Measurements from ENCODE around the gene TSPO.

Gene TSPO

GRCh38 chr22:43128116-43128515, 23.2 kb upstream of the TSPO start:
- Histone ChIP-seq H3K36me3 (ENCODE audit: control insufficient read depth, insufficient read depth, low read length) (no peaks in the 10 kb centered on the region), H3K27ac (ENCODE audit: low read depth, low read length) (no peak overlapping the region), H3K23ac (ENCODE audit: low read length) (no peak overlapping the region), H2BK15ac (replicated peaks; ENCODE audit: low read depth) (no peak overlapping the region), H3K18ac (ENCODE audit: low read length) (no peak overlapping the region), H3K4me1 (ENCODE audit: control insufficient read depth, low read depth, low read length) (no peaks in the 10 kb centered on the region), H4K8ac (ENCODE audit: low read depth, low read length) (no peak overlapping the region), H2BK120ac (ENCODE audit: low read depth, low read length) (no peak overlapping the region), H3K9ac (ENCODE audit: low read length) (no peak overlapping the region), H4K5ac (ENCODE audit: low read length) (no peak overlapping the region), H3K4ac (ENCODE audit: low read depth, low read length) (no peak overlapping the region), H3K79me1 (ENCODE audit: low read length) (no peaks in the 10 kb centered on the region), H3K4me2 (ENCODE audit: low read length) (no peak overlapping the region), H3K27me3 (ENCODE audit: insufficient read depth, low read length, poor library complexity) (no peaks in the 10 kb centered on the region), H3K79me2 (ENCODE audit: control insufficient read depth, insufficient read depth, low read length) (no peaks in the 10 kb centered on the region), H2BK5ac (ENCODE audit: low read length) (no peak overlapping the region), H2AK5ac (ENCODE audit: low read length) (no peak overlapping the region), H3K56ac (ENCODE audit: low read length) (no peak overlapping the region), H3K4me3 (ENCODE audit: low read length) (no peak overlapping the region)
- no CpG with 5 or more reads among the region's 13 CpGs for WGBS (ENCODE audit: extremely low coverage, insufficient coverage, low lambda C conversion rate)
- no peak for DNase-seq

GRCh38 chr22:43128928-43129424, 22.4 kb upstream of the TSPO start:
- DNase-seq: no peak
- Histone ChIP-seq H3K36me3 (ENCODE audit: control insufficient read depth, insufficient read depth, low read length) (no peaks in the 10 kb centered on the region), H3K79me1 (ENCODE audit: low read length) (no peaks in the 10 kb centered on the region), H3K23ac (ENCODE audit: low read length) (no peak overlapping the region), H2BK5ac (ENCODE audit: low read length) (no peak overlapping the region), H3K56ac (ENCODE audit: low read length) (no peak overlapping the region), H3K4me3 (ENCODE audit: low read length) (no peak overlapping the region), H3K18ac (ENCODE audit: low read length) (no peak overlapping the region), H2AK5ac (ENCODE audit: low read length) (no peak overlapping the region), H2BK120ac (ENCODE audit: low read depth, low read length) (no peak overlapping the region), H4K5ac (ENCODE audit: low read length) (no peak overlapping the region), H3K27ac (ENCODE audit: low read depth, low read length) (no peak overlapping the region), H3K9ac (ENCODE audit: low read length) (no peak overlapping the region), H2BK15ac (replicated peaks; ENCODE audit: low read depth) (no peak overlapping the region), H3K4ac (ENCODE audit: low read depth, low read length) (no peak overlapping the region), H3K4me2 (ENCODE audit: low read length) (no peak overlapping the region), H4K8ac (ENCODE audit: low read depth, low read length) (no peak overlapping the region), H3K27me3 (ENCODE audit: insufficient read depth, low read length, poor library complexity) (no peaks in the 10 kb centered on the region), H3K79me2 (ENCODE audit: control insufficient read depth, insufficient read depth, low read length) (no peaks in the 10 kb centered on the region), H3K4me1 (ENCODE audit: control insufficient read depth, low read depth, low read length) (no peaks in the 10 kb centered on the region)
- no CpG with 5 or more reads among the region's 20 CpGs for WGBS (ENCODE audit: extremely low coverage, insufficient coverage, low lambda C conversion rate)

GRCh38 chr22:43129426-43130425, 21.6 kb upstream of the TSPO start:
- no peak overlapping the region for H3K4me3 ChIP-seq (ENCODE audit: low read length)
- no peak overlapping the region for H3K9ac ChIP-seq (ENCODE audit: low read length)
- H3K79me2 ChIP-seq (ENCODE audit: control insufficient read depth, insufficient read depth, low read length): no peaks in the 10 kb centered on the region
- H3K18ac ChIP-seq (ENCODE audit: low read length): no peak overlapping the region
- H3K27me3 ChIP-seq (ENCODE audit: insufficient read depth, low read length, poor library complexity): no peaks in the 10 kb centered on the region
- H2BK5ac ChIP-seq (ENCODE audit: low read length): no peak overlapping the region
- no peaks in the 10 kb centered on the region for H3K4me1 ChIP-seq (ENCODE audit: control insufficient read depth, low read depth, low read length)
- H2AK5ac ChIP-seq (ENCODE audit: low read length): no peak overlapping the region
- no peak overlapping the region for H3K4ac ChIP-seq (ENCODE audit: low read depth, low read length)
- no peak overlapping the region for H3K23ac ChIP-seq (ENCODE audit: low read length)
- H3K27ac ChIP-seq (ENCODE audit: low read depth, low read length): no peak overlapping the region
- H2BK120ac ChIP-seq (ENCODE audit: low read depth, low read length): no peak overlapping the region
- H4K8ac ChIP-seq (ENCODE audit: low read depth, low read length): no peak overlapping the region
- H3K56ac ChIP-seq (ENCODE audit: low read length): no peak overlapping the region
- WGBS (ENCODE audit: extremely low coverage, insufficient coverage, low lambda C conversion rate): no CpG with 5 or more reads among the region's 16 CpGs
- no peaks in the 10 kb centered on the region for H3K79me1 ChIP-seq (ENCODE audit: low read length)
- no peaks in the 10 kb centered on the region for H3K36me3 ChIP-seq (ENCODE audit: control insufficient read depth, insufficient read depth, low read length)
- DNase-seq: no peak
- no peak overlapping the region for H2BK15ac ChIP-seq (replicated peaks; ENCODE audit: low read depth)
- H4K5ac ChIP-seq (ENCODE audit: low read length): no peak overlapping the region
- H3K4me2 ChIP-seq (ENCODE audit: low read length): no peak overlapping the region

GRCh38 chr22:43131773-43132501, 19.4 kb upstream of the TSPO start:
- Histone ChIP-seq H3K23ac (ENCODE audit: low read length) (no peak overlapping the region), H3K18ac (ENCODE audit: low read length) (no peak overlapping the region), H2BK120ac (ENCODE audit: low read depth, low read length) (no peak overlapping the region), H3K79me2 (ENCODE audit: control insufficient read depth, insufficient read depth, low read length) (no peaks in the 10 kb centered on the region), H3K4me1 (ENCODE audit: control insufficient read depth, low read depth, low read length) (no peaks in the 10 kb centered on the region), H3K9ac (ENCODE audit: low read length) (no peak overlapping the region), H3K4me2 (ENCODE audit: low read length) (no peak overlapping the region), H2AK5ac (ENCODE audit: low read length) (no peak overlapping the region), H4K5ac (ENCODE audit: low read length) (no peak overlapping the region), H4K8ac (ENCODE audit: low read depth, low read length) (no peak overlapping the region), H3K27me3 (ENCODE audit: insufficient read depth, low read length, poor library complexity) (no peaks in the 10 kb centered on the region), H3K4ac (ENCODE audit: low read depth, low read length) (no peak overlapping the region), H2BK15ac (replicated peaks; ENCODE audit: low read depth) (no peak overlapping the region), H3K79me1 (ENCODE audit: low read length) (no peaks in the 10 kb centered on the region), H2BK5ac (ENCODE audit: low read length) (no peak overlapping the region), H3K36me3 (ENCODE audit: control insufficient read depth, insufficient read depth, low read length) (peaks cover 2% of the 10 kb centered on the region), H3K56ac (ENCODE audit: low read length) (no peak overlapping the region), H3K27ac (ENCODE audit: low read depth, low read length) (no peak overlapping the region), H3K4me3 (ENCODE audit: low read length) (no peak overlapping the region)
- no peak for DNase-seq
- WGBS (ENCODE audit: extremely low coverage, insufficient coverage, low lambda C conversion rate): no CpG with 5 or more reads among the region's 17 CpGs

GRCh38 chr22:43133401-43133800, 18.0 kb upstream of the TSPO start:
- no peaks in the 10 kb centered on the region for H3K4me1 ChIP-seq (ENCODE audit: control insufficient read depth, low read depth, low read length)
- H3K18ac ChIP-seq (ENCODE audit: low read length): no peak overlapping the region
- H3K4me3 ChIP-seq (ENCODE audit: low read length): no peak overlapping the region
- no CpG with 5 or more reads among the region's 9 CpGs for WGBS (ENCODE audit: extremely low coverage, insufficient coverage, low lambda C conversion rate)
- no peak overlapping the region for H3K56ac ChIP-seq (ENCODE audit: low read length)
- no peak overlapping the region for H4K8ac ChIP-seq (ENCODE audit: low read depth, low read length)
- no peak overlapping the region for H3K4me2 ChIP-seq (ENCODE audit: low read length)
- DNase-seq: no peak
- H2BK5ac ChIP-seq (ENCODE audit: low read length): no peak overlapping the region
- no peaks in the 10 kb centered on the region for H3K27me3 ChIP-seq (ENCODE audit: insufficient read depth, low read length, poor library complexity)
- H2BK15ac ChIP-seq (replicated peaks; ENCODE audit: low read depth): no peak overlapping the region
- no peak overlapping the region for H3K9ac ChIP-seq (ENCODE audit: low read length)
- no peaks in the 10 kb centered on the region for H3K79me1 ChIP-seq (ENCODE audit: low read length)
- no peak overlapping the region for H2AK5ac ChIP-seq (ENCODE audit: low read length)
- H3K36me3 ChIP-seq (ENCODE audit: control insufficient read depth, insufficient read depth, low read length): peaks cover 2% of the 10 kb centered on the region
- H3K4ac ChIP-seq (ENCODE audit: low read depth, low read length): no peak overlapping the region
- H3K27ac ChIP-seq (ENCODE audit: low read depth, low read length): no peak overlapping the region
- no peak overlapping the region for H2BK120ac ChIP-seq (ENCODE audit: low read depth, low read length)
- H3K79me2 ChIP-seq (ENCODE audit: control insufficient read depth, insufficient read depth, low read length): no peaks in the 10 kb centered on the region
- H3K23ac ChIP-seq (ENCODE audit: low read length): no peak overlapping the region
- no peak overlapping the region for H4K5ac ChIP-seq (ENCODE audit: low read length)
